Common myeloid progenitor, CD34-positive (primary cell): ENCODE measurements around the gene MBD3.

ENCODE experiments used
- CTCF ChIA-PET: fragments of 350-600 bp; sonication (Branson Sonifier 250); formaldehyde crosslinking; loops from one replicate; lab custom pipeline; 2021; ENCODE audit warnings: antibody characterized with exemption; lab: Charles Lee
- POLR2A ChIA-PET: fragments of 350-600 bp; sonication (Branson Sonifier 250); formaldehyde crosslinking; loops from one replicate; lab custom pipeline; 2021; ENCODE audit warnings: antibody characterized with exemption; lab: Charles Lee
- DNase-seq, 3 donors: peaks; one replicate each; pipeline versions ENCODE4 v3.0.0 to v3.0.0-alpha.2; 2013
- H3K27ac ChIP-seq, 2 experiments: 1 replicate in 1 of 2; 2 replicates in 1 of 2; pipeline ENCODE4 v1.7.0; 2013; ENCODE audit warnings: inconsistent platforms in 2 of 2, low read length in 2 of 2, mild to moderate bottlenecking in 2 of 2, low read depth in 1 of 2, moderate library complexity in 1 of 2; ENCODE audit not compliant: severe bottlenecking in 2 of 2, insufficient read depth in 1 of 2, poor library complexity in 1 of 2
- H3K27me3 ChIP-seq, 5 experiments: replicated peaks in 2 of 5; 1 replicate in 3 of 5; 2 replicates in 2 of 5; pipeline versions ENCODE4 v1.6.1 to v1.7.0; 2013; ENCODE audit warnings: low read length in 4 of 5, mild to moderate bottlenecking in 2 of 5, moderate library complexity in 2 of 5, inconsistent platforms in 1 of 5; ENCODE audit not compliant: insufficient read depth in 5 of 5, control insufficient read depth in 4 of 5
- H3K36me3 ChIP-seq, 4 experiments: 1 replicate in 2 of 4; 2 replicates in 2 of 4; pipeline versions ENCODE4 v1.6.1 to v1.7.0; 2013; ENCODE audit warnings: low read length in 3 of 4, control low read depth in 1 of 4, mild to moderate bottlenecking in 1 of 4; ENCODE audit not compliant: control insufficient read depth in 4 of 4, insufficient read depth in 4 of 4
- H3K4me1 ChIP-seq, 4 experiments: 1 replicate in 3 of 4; 2 replicates in 1 of 4; pipeline versions ENCODE4 v1.6.1 to v1.7.1; 2013; ENCODE audit warnings: low read length in 3 of 4, mild to moderate bottlenecking in 3 of 4, control low read depth in 1 of 4, inconsistent platforms in 1 of 4, moderate library complexity in 1 of 4; ENCODE audit not compliant: control insufficient read depth in 4 of 4, insufficient read depth in 4 of 4; ENCODE audit errors: control extremely low read depth in 1 of 4
- H3K4me3 ChIP-seq, 7 experiments: 1 replicate in 4 of 7; 2 replicates in 3 of 7; pipeline versions ENCODE4 v1.5.1 to v1.7.0; 2013; ENCODE audit warnings: mild to moderate bottlenecking in 7 of 7, low read length in 6 of 7, moderate library complexity in 6 of 7, inconsistent platforms in 2 of 7, low read depth in 2 of 7, control low read depth in 1 of 7; ENCODE audit not compliant: insufficient read depth in 4 of 7, control insufficient read depth in 1 of 7; ENCODE audit errors: extremely low read depth in 1 of 7
- H3K9me3 ChIP-seq, 5 experiments: 1 replicate in 4 of 5; 2 replicates in 1 of 5; pipeline versions ENCODE4 v1.6.1 to v1.7.1; 2013; ENCODE audit warnings: low read length in 4 of 5, mild to moderate bottlenecking in 2 of 5, inconsistent platforms in 1 of 5, low read depth in 1 of 5, moderate library complexity in 1 of 5; ENCODE audit not compliant: control insufficient read depth in 4 of 5, insufficient read depth in 2 of 5; ENCODE audit errors: control extremely low read depth in 1 of 5
- WGBS: methylation state at CpG from one replicate; pipeline ENCODE4 v1.1.5; 2013; ENCODE audit not compliant: insufficient coverage; 5-methylcytosine and 5-hydroxymethylcytosine counted together

Gene MBD3

DNA sequence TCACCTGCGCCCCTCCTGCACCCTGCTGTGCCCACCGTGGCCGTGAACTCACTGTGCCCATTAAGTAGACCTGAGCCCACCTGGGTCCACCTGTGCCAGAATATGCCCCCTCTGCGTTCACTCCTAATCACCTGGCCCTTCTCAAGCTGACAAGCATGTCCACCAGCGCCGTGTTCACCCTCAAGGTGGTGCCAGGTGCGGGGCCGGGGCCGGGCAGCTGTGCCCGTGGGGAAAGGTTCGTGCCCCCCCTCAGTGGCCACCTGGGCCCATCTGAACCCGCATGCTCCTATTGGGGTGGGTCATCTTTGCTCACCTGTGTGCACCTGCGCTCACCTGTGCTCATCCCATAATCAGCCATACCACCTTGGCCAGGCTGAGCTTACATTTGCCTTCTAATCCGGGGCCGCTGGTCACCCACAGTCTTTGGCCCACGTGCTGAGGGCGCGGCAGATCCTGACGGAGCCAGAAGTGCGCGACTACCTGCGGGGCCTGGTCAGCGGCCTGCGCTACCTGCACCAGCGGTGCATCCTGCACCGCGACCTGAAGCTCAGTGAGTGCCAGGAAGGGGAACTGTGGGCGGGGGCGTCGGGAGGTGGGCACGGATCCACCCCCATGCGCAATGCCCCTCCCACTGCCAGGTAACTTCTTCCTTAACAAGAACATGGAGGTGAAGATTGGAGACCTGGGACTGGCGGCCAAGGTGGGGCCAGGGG, 66.4 kb downstream of the MBD3 start:
- H3K27ac ChIP-seq = no peak overlapping the region
- H3K4me3 ChIP-seq = no peak overlapping the region
- H3K27me3 ChIP-seq = peaks cover 4 to 64% (median 22%) of the 10 kb centered on the region in 5 experiments
- peaks cover 0 to 4% (median 0%) of the 10 kb centered on the region in 4 experiments for H3K4me1 ChIP-seq
- DNase-seq = no peak
- no peaks in the 10 kb centered on the region for H3K36me3 ChIP-seq
- WGBS = 80% methylated on average over 33 of the region's 33 CpGs
- CTCF ChIA-PET = no interaction called here
- POLR2A ChIA-PET = no interaction called here
- H3K9me3 ChIP-seq = no peaks in the 10 kb centered on the region

DNA sequence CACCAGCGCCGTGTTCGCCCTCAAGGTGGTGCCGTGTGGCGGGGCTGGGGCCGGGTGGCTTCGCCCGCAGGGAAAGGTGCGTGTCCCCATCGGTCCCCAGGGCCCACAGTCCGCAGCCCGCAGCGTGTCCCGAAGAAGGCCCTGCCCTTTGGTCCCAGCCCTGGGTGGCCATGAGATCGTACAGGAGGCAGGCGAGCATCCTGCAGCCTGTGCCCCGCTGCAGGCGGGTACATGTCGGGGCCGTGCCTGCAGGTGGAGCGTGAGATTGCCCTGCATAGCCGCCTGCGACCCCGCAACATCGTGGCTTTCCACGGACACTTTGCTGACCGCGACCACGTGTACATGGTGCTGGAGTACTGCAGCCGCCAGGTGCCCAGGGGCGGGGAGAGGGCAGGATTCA, 67.3 kb downstream of the MBD3 start:
- POLR2A ChIA-PET = no interaction called here
- H3K4me1 ChIP-seq = peaks cover 0 to 4% (median 0%) of the 10 kb centered on the region in 4 experiments
- no peaks in the 10 kb centered on the region for H3K36me3 ChIP-seq
- peaks cover 4 to 68% (median 22%) of the 10 kb centered on the region in 5 experiments for H3K27me3 ChIP-seq
- no peak overlapping the region for H3K4me3 ChIP-seq
- no peak for DNase-seq
- 65% methylated on average over 28 of the region's 31 CpGs for WGBS
- H3K27ac ChIP-seq = no peak overlapping the region
- H3K9me3 ChIP-seq = no peaks in the 10 kb centered on the region
- CTCF ChIA-PET = no interaction called here

DNA sequence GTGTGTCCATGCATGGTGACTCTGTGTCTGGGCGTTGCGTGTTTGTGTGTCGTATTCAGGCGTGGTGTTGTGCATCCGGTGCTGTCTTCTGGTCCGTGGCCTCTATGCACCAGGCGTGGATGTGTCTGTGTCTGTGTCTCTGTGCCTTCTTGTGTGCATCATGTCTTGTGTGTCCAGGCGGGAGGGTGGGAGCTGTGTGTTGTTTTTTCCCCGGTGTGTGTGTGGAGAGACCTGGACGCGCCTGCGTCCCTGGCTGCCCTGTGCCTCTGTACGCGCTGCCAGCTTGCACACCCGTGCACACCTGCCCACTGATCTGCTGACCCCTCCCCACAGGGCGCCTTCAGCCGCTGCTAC, 67.7 kb downstream of the MBD3 start:
- no peak overlapping the region for H3K27ac ChIP-seq
- no peaks in the 10 kb centered on the region for H3K36me3 ChIP-seq
- 63% methylated on average over 13 of the region's 17 CpGs for WGBS
- H3K4me1 ChIP-seq = peaks cover 0 to 4% (median 0%) of the 10 kb centered on the region in 4 experiments
- ChIA-PET CTCF (no interaction called here), POLR2A (no interaction called here)
- peaks cover 4 to 69% (median 22%) of the 10 kb centered on the region in 5 experiments for H3K27me3 ChIP-seq
- no peaks in the 10 kb centered on the region for H3K9me3 ChIP-seq
- no peak for DNase-seq
- no peak overlapping the region for H3K4me3 ChIP-seq

DNA sequence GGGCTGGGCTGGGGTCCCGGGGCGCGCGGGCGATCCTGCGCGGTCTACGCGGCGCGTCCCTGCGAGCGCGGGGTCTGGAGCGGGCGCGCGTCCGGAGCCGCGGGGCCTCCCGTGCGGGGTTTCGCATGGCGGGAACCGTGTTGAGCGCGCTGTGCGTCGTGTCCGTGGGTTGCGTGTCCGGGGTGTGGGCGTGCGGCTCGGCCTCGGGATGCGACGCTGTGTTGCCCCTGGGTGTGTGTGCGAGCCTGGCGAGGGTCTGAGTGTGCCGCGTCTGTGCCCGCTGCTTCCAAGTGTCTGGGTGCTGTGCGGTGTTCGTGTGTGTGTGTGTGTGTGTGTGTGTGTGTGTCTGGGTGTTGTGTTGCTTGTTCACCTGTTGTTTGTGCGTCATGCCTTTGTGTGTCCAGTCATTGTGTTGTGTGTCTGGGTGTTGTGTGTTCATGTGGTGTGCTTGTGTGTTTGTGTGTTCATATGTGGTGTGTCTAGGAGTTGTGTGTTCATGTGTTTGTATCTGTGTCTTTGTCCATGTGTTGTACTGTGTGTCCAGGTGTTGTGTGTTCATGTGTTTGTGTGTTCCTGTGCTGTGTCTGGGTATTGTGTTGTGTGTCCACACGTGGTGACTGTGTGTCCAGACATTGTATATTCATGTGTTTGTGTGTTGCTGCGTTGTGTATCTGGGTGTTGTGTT, 68.2 kb downstream of the MBD3 start:
- DNase-seq = no peak
- Histone ChIP-seq H3K27me3 (peaks cover 4 to 67% (median 22%) of the 10 kb centered on the region in 5 experiments), H3K9me3 (no peaks in the 10 kb centered on the region), H3K36me3 (no peaks in the 10 kb centered on the region), H3K4me3 (peak overlapping the region in 1 of 7 experiments; percentile 11), H3K4me1 (peaks cover 0 to 4% (median 0%) of the 10 kb centered on the region in 4 experiments), H3K27ac (no peak overlapping the region)
- 14% methylated on average over 33 of the region's 49 CpGs for WGBS
- ChIA-PET CTCF (no interaction called here), POLR2A (no interaction called here)
